Liver (tissue), 9 donors: ENCODE measurements around the gene FAM210B. TPM values are rescaled to one million over a fixed set of nuclear protein-coding genes. Genes with fewer than 3 reads are reported as not detected.

Experiments
- DNase-seq: peaks from one replicate; pipeline ENCODE4 v3.0.0-alpha.2; 2017; ENCODE audit warnings: low spot score
- H3K27ac ChIP-seq, 2 donors: one replicate each; pipeline ENCODE4 v1.7.0; 2013; ENCODE audit warnings: inconsistent platforms in 2 of 2, low read length in 2 of 2, control low read depth in 1 of 2, low read depth in 1 of 2, mild to moderate bottlenecking in 1 of 2
- H3K27me3 ChIP-seq, 4 donors: one replicate each; pipeline versions ENCODE4 v1.6.1 to v1.7.0; 2013; ENCODE audit warnings: low read length in 3 of 4, inconsistent platforms in 1 of 4, mild to moderate bottlenecking in 1 of 4, moderate library complexity in 1 of 4; ENCODE audit not compliant: control insufficient read depth in 4 of 4, insufficient read depth in 4 of 4
- H3K36me3 ChIP-seq, 4 donors: one replicate each; pipeline versions ENCODE4 v1.6.1 to v1.7.0; 2013; ENCODE audit warnings: low read length in 3 of 4, mild to moderate bottlenecking in 3 of 4, low read depth in 1 of 4, moderate library complexity in 1 of 4; ENCODE audit not compliant: control insufficient read depth in 4 of 4, insufficient read depth in 3 of 4
- H3K4me1 ChIP-seq, 4 donors: one replicate each; pipeline versions ENCODE4 v1.6.1 to v1.7.0; 2013; ENCODE audit warnings: low read length in 3 of 4, mild to moderate bottlenecking in 3 of 4, moderate library complexity in 1 of 4; ENCODE audit not compliant: control insufficient read depth in 4 of 4, insufficient read depth in 4 of 4
- H3K4me3 ChIP-seq, 3 donors: one replicate each; pipeline versions ENCODE4 v1.6.1 to v1.7.0; 2013; ENCODE audit warnings: low read length in 3 of 3, control low read depth in 1 of 3, low read depth in 1 of 3, mild to moderate bottlenecking in 1 of 3
- H3K9ac ChIP-seq, 2 donors: one replicate each; pipeline ENCODE4 v1.7.0; 2013; ENCODE audit warnings: low read length in 2 of 2, mild to moderate bottlenecking in 2 of 2, moderate library complexity in 2 of 2, control low read depth in 1 of 2, low read depth in 1 of 2
- H3K9me3 ChIP-seq, 4 donors: one replicate each; pipeline versions ENCODE4 v1.6.1 to v1.7.0; 2013; ENCODE audit warnings: low read length in 3 of 4; ENCODE audit not compliant: control insufficient read depth in 4 of 4
- ATF3 ChIP-seq: IDR thresholded peaks from 2 replicates; pipeline ENCODE4 v1.6.1; 2016; ENCODE audit warnings: antibody characterized with exemption
- CTCF ChIP-seq: fragments of 150-350 bp; IDR thresholded peaks from 2 replicates; pipeline ENCODE4 v1.5.1; 2017; ENCODE audit warnings: improper control_type of control experiment, low read depth, low read length; ENCODE audit not compliant: missing input control
- EGR1 ChIP-seq, 2 donors: IDR thresholded peaks; 2 replicates each; pipeline ENCODE4 v1.6.1; 2016 to 2018; ENCODE audit warnings: antibody characterized with exemption in 2 of 2, low read depth in 2 of 2
- FOXA1 ChIP-seq: IDR thresholded peaks from 2 replicates; pipeline ENCODE4 v1.6.1; 2016; ENCODE audit warnings: antibody characterized with exemption
- FOXA2 ChIP-seq: IDR thresholded peaks from 2 replicates; pipeline ENCODE4 v1.6.1; 2016; ENCODE audit warnings: antibody characterized with exemption
- GABPA ChIP-seq, 2 donors: IDR thresholded peaks in 1 of 2; conservative IDR thresholded peaks in 1 of 2; 2 replicates each; pipeline ENCODE4 v1.6.1; 2016; ENCODE audit warnings: antibody characterized with exemption in 2 of 2, mild to moderate bottlenecking in 1 of 2, moderate library complexity in 1 of 2
- HNF4G ChIP-seq: IDR thresholded peaks from 2 replicates; pipeline ENCODE4 v1.6.1; 2016; ENCODE audit warnings: antibody characterized with exemption
- MAX ChIP-seq: IDR thresholded peaks from 2 replicates; pipeline ENCODE4 v1.6.1; 2016; ENCODE audit warnings: antibody characterized with exemption
- NR2F2 ChIP-seq: IDR thresholded peaks from 2 replicates; pipeline ENCODE4 v1.6.1; 2016; ENCODE audit warnings: antibody characterized with exemption
- RAD21 ChIP-seq, 2 donors: IDR thresholded peaks; 2 replicates each; pipeline ENCODE4 v1.6.1; 2016; ENCODE audit warnings: antibody characterized with exemption in 2 of 2, mild to moderate bottlenecking in 2 of 2
- SP1 ChIP-seq: IDR thresholded peaks from 2 replicates; pipeline ENCODE4 v1.6.1; 2018; ENCODE audit warnings: antibody characterized with exemption, mild to moderate bottlenecking
- TAF1 ChIP-seq: conservative IDR thresholded peaks from 2 replicates; pipeline ENCODE4 v1.6.1; 2016; ENCODE audit warnings: antibody characterized with exemption, mild to moderate bottlenecking
- ZBTB33 ChIP-seq: IDR thresholded peaks from 2 replicates; pipeline ENCODE4 v1.6.1; 2016; ENCODE audit warnings: antibody characterized with exemption
- WGBS: extraction: QIAGEN DNeasy Blood & Tissue Kit; methylation state at CpG from one replicate; pipeline ENCODE4 v1.1.7; 2013; 5-methylcytosine and 5-hydroxymethylcytosine counted together
- polyA plus RNA-seq, 2 donors: library from polyadenylated mRNA; stranded (reverse) in 1 of 2; unstranded in 1 of 2; fragments of 200-250 nt in 1 of 2; fragments of >200 nt in 1 of 2; fragmentation: Nextera tagmentation in 1 of 2; extraction: Ambion mirVana in 1 of 2; gene quantifications; one replicate each; pipeline versions ENCODE4 v1.2.1 to v1.2.3, GENCODE V29; 2013 to 2015
- total RNA-seq, 2 donors: library from RNA; depleted of rRNA; stranded (reverse); fragments of >200 nt; gene quantifications; one replicate each; pipeline ENCODE4 v1.2.3, GENCODE V29; 2014
- donor health status: healthy.
- donor health status: healthy.
- donor health status: healthy.
- donor health status: healthy.
- donor health status: healthy.

The FAM210B gene
- total and polyA plus RNA-seq, 4 donors, result 21.8 to 139 (median 30.7) TPM

- no peak overlapping the region for H3K27ac ChIP-seq
- no peak overlapping the region for H3K4me3 ChIP-seq
- H3K4me1 ChIP-seq, result no peaks in the 10 kb centered on the region
- H3K36me3 ChIP-seq, result peaks cover 3 to 30% (median 20%) of the 10 kb centered on the region in 4 donors
- no peaks in the 10 kb centered on the region for H3K9me3 ChIP-seq
- no peak for DNase-seq
- no peak for TF ChIP-seq FOXA2
- no peak for TF ChIP-seq ZBTB33
- TF ChIP-seq NR2F2, result no peak
- no peak for TF ChIP-seq GABPA (IDR thresholded peaks at IDR 0.05 in 1 of 2, conservative IDR thresholded peaks at IDR 0.05 in 1 of 2)
- TF ChIP-seq MAX, result no peak
- no peak for TF ChIP-seq RAD21 (IDR thresholded peaks at IDR 0.05)
- no peak for TF ChIP-seq CTCF
- TF ChIP-seq TAF1, result no peak
- no peak for TF ChIP-seq EGR1 (IDR thresholded peaks at IDR 0.05; ENCODE audit: low read depth in 2 of 2)
- H3K27me3 ChIP-seq, result no peaks in the 10 kb centered on the region
- WGBS, result 94% methylated on average over 4 of the region's 4 CpGs
- H3K9ac ChIP-seq, result no peak overlapping the region
Measured at GRCh38 chr20:56369179-56369578, 10.4 kb downstream of the FAM210B start.

- no peaks in the 10 kb centered on the region for H3K9me3 ChIP-seq
- no peak overlapping the region for H3K4me3 ChIP-seq
- no peak overlapping the region for H3K27ac ChIP-seq
- peaks cover 0 to 13% (median 8%) of the 10 kb centered on the region in 4 donors for H3K36me3 ChIP-seq
- TF ChIP-seq MAX (no peak), FOXA1 (no peak), EGR1 (IDR thresholded peaks at IDR 0.05; ENCODE audit: low read depth in 2 of 2) (no peak), ATF3 (no peak)
- no peak overlapping the region for H3K9ac ChIP-seq
- no peaks in the 10 kb centered on the region for H3K27me3 ChIP-seq
- no peak for DNase-seq
- WGBS, result 92% methylated on average over 11 of the region's 11 CpGs
- H3K4me1 ChIP-seq, result no peaks in the 10 kb centered on the region
Measured at GRCh38 chr20:56371977-56372376, 13.2 kb downstream of the FAM210B start.

- DNase-seq, result no peak
- Histone ChIP-seq H3K9ac (no peak overlapping the region), H3K4me1 (no peaks in the 10 kb centered on the region), H3K9me3 (no peaks in the 10 kb centered on the region), H3K27ac (no peak overlapping the region), H3K36me3 (peaks cover 0 to 8% (median 5%) of the 10 kb centered on the region in 4 donors), H3K4me3 (no peak overlapping the region), H3K27me3 (no peaks in the 10 kb centered on the region)
- 92% methylated on average over 1 of the region's 1 CpG for WGBS
- no peak for TF ChIP-seq CTCF
- TF ChIP-seq SP1, result no peak
- no peak for TF ChIP-seq ATF3
- no peak for TF ChIP-seq HNF4G
- no peak for TF ChIP-seq ZBTB33
- TF ChIP-seq FOXA2, result no peak
Measured at GRCh38 chr20:56372850-56373249, 14.1 kb downstream of the FAM210B start.
